Transverse colon (tissue), 4 donors: ENCODE measurements around the gene EFNA1. TPM values are rescaled to one million over a fixed set of nuclear protein-coding genes. Genes with fewer than 3 reads are reported as not detected.
A peak's percentile ranks its signal among the peaks of the same experiment; 100 is the strongest.
"Not testable (repeated sequence)": the region's sequence is repeated elsewhere in the genome, so short reads cannot be mapped to it uniquely, and the experiment has no call there.

Experiments
- DNase-seq: peaks from one replicate; pipeline ENCODE4 v3.0.0-alpha.2; 2019
- H3K27ac ChIP-seq, 4 donors: fragments of 200-600 bp; sonication (generic); 2 replicates each; pipeline ENCODE4 v1.5.1; 2016 to 2018; ENCODE audit warnings: inconsistent platforms in 4 of 4
- H3K27me3 ChIP-seq: fragments of 200-600 bp; sonication (generic); 2 replicates; pipeline ENCODE4 v1.5.1; 2017; ENCODE audit warnings: inconsistent platforms
- H3K36me3 ChIP-seq, 4 donors: fragments of 200-600 bp; sonication (generic); 2 replicates each; pipeline ENCODE4 v1.5.1; 2017 to 2019; ENCODE audit warnings: inconsistent platforms in 4 of 4
- H3K4me1 ChIP-seq, 4 donors: fragments of 200-600 bp; sonication (generic); 2 replicates each; pipeline ENCODE4 v1.5.1; 2017 to 2020; ENCODE audit warnings: inconsistent platforms in 4 of 4
- H3K4me3 ChIP-seq, 4 donors: fragments of 200-600 bp; sonication (generic); 1 replicate in 1 of 4; 2 replicates in 3 of 4; pipeline versions ENCODE4 v1.5.1 to v1.6.1; 2017 to 2019; ENCODE audit warnings: inconsistent platforms in 4 of 4
- H3K9me3 ChIP-seq, 2 donors: fragments of 200-600 bp; sonication (generic); 2 replicates each; pipeline ENCODE4 v1.5.1; 2017 to 2019; ENCODE audit warnings: inconsistent platforms in 2 of 2
- EP300 ChIP-seq: sonication (generic); formaldehyde crosslinking; IDR thresholded peaks from one replicate; pipeline ENCODE4 v1.6.1; 2017; ENCODE audit warnings: antibody characterized with exemption, low read depth
- POLR2A ChIP-seq: fragments of 450-650 bp; IDR thresholded peaks from one replicate; pipeline ENCODE4 v1.6.1; 2016; ENCODE audit warnings: antibody characterized with exemption, mild to moderate bottlenecking, moderate library complexity
- POLR2AphosphoS5 ChIP-seq, 3 donors: sonication (generic); formaldehyde crosslinking; IDR thresholded peaks; one replicate each; pipeline ENCODE4 v1.6.1; 2016; ENCODE audit warnings: antibody characterized with exemption in 3 of 3
- WGBS, 2 donors: methylation state at CpG; one replicate each; pipeline ENCODE4 v1.1.5; 2018; ENCODE audit warnings: low coverage in 1 of 2; 5-methylcytosine and 5-hydroxymethylcytosine counted together
- in situ Hi-C, 4 donors: fragments of 200-750 bp; cut with MboI; loops; one replicate each; pipeline versions ENCODE4 v1.15.0 to v1.15.1; 2017; ENCODE audit warnings: low sequenced_read_pairs in 3 of 4, low pct_ligation_motif_present in 1 of 4, low pct_unique_long_range_greater_than_20kb in 1 of 4
- intact Hi-C: fragments of 100-400 bp; cut with DNase I; formaldehyde crosslinking; loops from one replicate; pipeline ENCODE4 v1.15.1; 2023; ENCODE audit warnings: low total_unique reads
- total RNA-seq, 4 donors: library from RNA; depleted of rRNA; stranded (reverse); fragments of >200 nt; gene quantifications; one replicate each; pipeline ENCODE4 v1.1.0, GENCODE V29; 2016
- TF ChIP-seq, protein P1 (sequence below), 5 experiments: fragments of 200-600 bp in 3 of 5; fragments of 450-650 bp in 2 of 5; sonication (generic) in 3 of 5; IDR thresholded peaks; 1 replicate in 2 of 5; 2 replicates in 3 of 5; pipeline ENCODE4 v1.5.1; 2016 to 2017; ENCODE audit warnings: antibody characterized with exemption in 5 of 5, inconsistent platforms in 3 of 5, mild to moderate bottlenecking in 2 of 5, moderate library complexity in 1 of 5

EFNA1 gene
- total RNA-seq, 4 donors from 2014 or later, result 18.5 to 108 (median 62.7) TPM

DNA sequence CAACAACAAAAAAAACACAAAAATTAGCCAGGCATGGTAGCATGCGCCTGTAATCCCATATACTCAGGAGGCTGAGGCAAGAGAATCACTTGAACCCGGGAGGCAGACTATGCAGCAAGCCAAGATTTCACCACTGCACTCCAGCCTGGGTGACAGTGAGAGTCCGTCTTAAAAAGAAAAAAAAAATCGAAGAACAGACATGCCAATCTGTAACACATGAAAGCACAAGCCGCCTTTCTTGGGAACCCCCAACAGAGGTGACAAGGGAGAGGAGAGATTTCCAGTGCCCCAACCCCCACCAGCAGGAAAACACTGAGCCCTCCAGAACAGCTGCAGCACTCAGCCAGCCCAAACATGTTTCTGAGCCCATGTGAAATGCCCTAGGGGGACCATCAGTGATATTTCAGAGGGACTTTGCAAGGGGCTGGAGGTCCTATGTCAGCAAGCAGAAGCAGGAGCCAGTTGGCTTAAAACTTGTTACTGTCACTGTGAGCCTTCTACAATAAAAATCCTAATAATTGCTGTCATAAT, 14.2 kb upstream of the EFNA1 start:
- DNase-seq, result no peak
- Histone ChIP-seq H3K4me3 (no peak overlapping the region), H3K27ac (no peak overlapping the region), H3K4me1 (peaks cover 0 to 10% (median 4%) of the 10 kb centered on the region in 4 donors), H3K27me3 (no peaks in the 10 kb centered on the region), H3K36me3 (no peaks in the 10 kb centered on the region), H3K9me3 (no peaks in the 10 kb centered on the region)
- WGBS, 2 donors, result 79 to 81% methylated on average over 4 to 5 of the region's 5 CpGs
- no peak for TF ChIP-seq POLR2AphosphoS5 (IDR thresholded peaks at IDR 0.05)
- no peak for TF ChIP-seq POLR2A
- TF ChIP-seq EP300, result no peak
- TF ChIP-seq, protein P1, sequence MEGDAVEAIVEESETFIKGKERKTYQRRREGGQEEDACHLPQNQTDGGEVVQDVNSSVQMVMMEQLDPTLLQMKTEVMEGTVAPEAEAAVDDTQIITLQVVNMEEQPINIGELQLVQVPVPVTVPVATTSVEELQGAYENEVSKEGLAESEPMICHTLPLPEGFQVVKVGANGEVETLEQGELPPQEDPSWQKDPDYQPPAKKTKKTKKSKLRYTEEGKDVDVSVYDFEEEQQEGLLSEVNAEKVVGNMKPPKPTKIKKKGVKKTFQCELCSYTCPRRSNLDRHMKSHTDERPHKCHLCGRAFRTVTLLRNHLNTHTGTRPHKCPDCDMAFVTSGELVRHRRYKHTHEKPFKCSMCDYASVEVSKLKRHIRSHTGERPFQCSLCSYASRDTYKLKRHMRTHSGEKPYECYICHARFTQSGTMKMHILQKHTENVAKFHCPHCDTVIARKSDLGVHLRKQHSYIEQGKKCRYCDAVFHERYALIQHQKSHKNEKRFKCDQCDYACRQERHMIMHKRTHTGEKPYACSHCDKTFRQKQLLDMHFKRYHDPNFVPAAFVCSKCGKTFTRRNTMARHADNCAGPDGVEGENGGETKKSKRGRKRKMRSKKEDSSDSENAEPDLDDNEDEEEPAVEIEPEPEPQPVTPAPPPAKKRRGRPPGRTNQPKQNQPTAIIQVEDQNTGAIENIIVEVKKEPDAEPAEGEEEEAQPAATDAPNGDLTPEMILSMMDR (IDR thresholded peaks at IDR 0.05), result no peak
- in situ Hi-C loops (no loop called here), intact Hi-C loops (no loop called here)

DNA sequence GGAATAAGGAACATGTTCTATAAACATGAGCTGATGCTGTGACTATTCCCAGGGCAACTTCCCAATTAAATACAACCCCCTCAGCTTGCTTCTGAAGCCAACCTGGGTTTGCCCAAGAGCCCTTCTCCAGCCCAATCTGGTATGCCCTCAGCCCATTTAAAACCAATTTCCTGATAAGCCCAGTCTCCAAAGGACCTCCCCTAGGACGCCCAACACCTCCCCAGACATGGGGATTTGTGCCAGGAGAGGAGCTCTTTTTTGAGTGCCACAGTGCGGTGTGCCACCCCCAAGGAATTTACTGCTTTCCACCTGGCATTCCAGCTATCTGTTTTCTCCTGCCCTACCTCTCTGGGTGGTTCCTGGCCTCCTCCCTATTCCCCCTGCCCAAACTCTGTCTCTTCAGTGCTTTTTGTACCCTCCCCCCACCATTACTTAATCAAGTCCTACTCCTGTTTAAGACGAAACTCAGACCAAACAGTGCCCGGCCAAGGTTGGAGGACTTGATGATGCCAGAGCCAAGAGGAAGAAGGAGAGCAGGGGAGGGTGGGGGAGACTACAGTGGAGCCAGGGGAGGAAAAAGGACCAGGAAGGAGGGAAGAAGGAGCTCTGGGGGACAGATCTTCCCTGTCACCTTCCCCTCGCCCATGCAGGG, 11.4 kb upstream of the EFNA1 start:
- DNase-seq, result no peak
- WGBS, 2 donors, result 37 to 54% methylated on average over 4 to 5 of the region's 5 CpGs
- intact Hi-C loops, result no loop called here
- no peak overlapping the region for H3K27ac ChIP-seq
- no peak for TF ChIP-seq EP300
- TF ChIP-seq, protein P1 (IDR thresholded peaks at IDR 0.05), result no peak
- no peak for TF ChIP-seq POLR2AphosphoS5 (IDR thresholded peaks at IDR 0.05)
- TF ChIP-seq POLR2A, result no peak
- peaks cover 0 to 33% (median 14%) of the 10 kb centered on the region in 4 donors for H3K4me1 ChIP-seq
- in situ Hi-C loops, result no loop called here
- H3K4me3 ChIP-seq, result no peak overlapping the region
- no peaks in the 10 kb centered on the region for H3K36me3 ChIP-seq
- H3K27me3 ChIP-seq, result no peaks in the 10 kb centered on the region
- no peaks in the 10 kb centered on the region for H3K9me3 ChIP-seq

DNA sequence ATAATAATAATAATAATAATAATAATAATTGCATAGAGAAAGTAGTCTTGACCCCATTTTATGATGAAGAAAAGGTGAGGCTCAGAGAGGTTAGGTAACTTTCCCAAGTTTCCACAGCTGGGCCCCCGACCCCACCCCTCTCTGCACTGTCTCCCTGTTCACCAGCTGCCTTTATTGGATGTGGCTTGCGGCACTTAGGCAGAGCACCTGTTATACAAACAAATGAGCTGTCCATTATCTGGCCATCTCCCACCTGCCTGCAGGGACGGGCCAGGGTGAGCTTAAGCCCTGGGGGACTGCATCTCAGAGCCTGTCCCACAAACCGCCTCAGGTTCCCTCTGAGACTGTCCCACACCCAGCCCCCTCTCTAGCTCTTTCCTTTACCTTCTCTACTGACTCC, 10.1 kb upstream of the EFNA1 start:
- no peaks in the 10 kb centered on the region for H3K27me3 ChIP-seq
- H3K4me1 ChIP-seq, result peaks cover 0 to 33% (median 14%) of the 10 kb centered on the region in 4 donors
- no peak overlapping the region for H3K4me3 ChIP-seq
- WGBS, 2 donors, result 42 to 47% methylated on average over 3 to 4 of the region's 4 CpGs
- in situ Hi-C loops (no loop called here), intact Hi-C loops (no loop called here)
- no peak for TF ChIP-seq EP300
- TF ChIP-seq, protein P1 (IDR thresholded peaks at IDR 0.05), result no peak
- TF ChIP-seq POLR2AphosphoS5 (IDR thresholded peaks at IDR 0.05), result no peak
- no peak for TF ChIP-seq POLR2A
- no peak for DNase-seq
- no peaks in the 10 kb centered on the region for H3K36me3 ChIP-seq
- no peaks in the 10 kb centered on the region for H3K9me3 ChIP-seq
- H3K27ac ChIP-seq, result no peak overlapping the region

DNA sequence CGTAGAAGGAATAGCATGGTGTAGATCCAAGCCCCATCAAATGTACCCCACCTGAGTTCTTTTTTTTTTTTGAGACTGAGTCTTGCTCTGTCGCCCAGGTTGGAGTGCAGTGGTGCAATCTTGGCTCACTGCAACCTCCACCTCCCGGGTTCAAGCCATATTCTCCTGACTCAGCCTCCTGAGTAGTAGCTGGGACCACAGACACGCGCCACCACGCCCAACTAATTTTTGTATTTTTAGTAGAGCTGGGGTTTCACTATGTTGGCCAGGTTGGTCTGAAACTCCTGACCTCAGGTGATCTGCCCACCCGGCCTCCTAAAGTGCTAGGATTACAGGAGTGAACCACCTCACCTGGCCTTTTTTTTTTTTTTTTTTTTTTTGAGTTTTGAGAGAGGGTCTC, 9.6 kb upstream of the EFNA1 start:
- peaks cover 0 to 36% (median 16%) of the 10 kb centered on the region in 4 donors for H3K4me1 ChIP-seq
- 83 to 84% methylated on average over 6 to 7 of the region's 7 CpGs for WGBS, 2 donors

More for the DNA sequence above, 9.6 kb upstream of the EFNA1 start:
- H3K36me3 ChIP-seq, in situ Hi-C loops, H3K9me3 ChIP-seq, H3K4me3 ChIP-seq, intact Hi-C loops, H3K27me3 ChIP-seq, DNase-seq: not testable (repeated sequence)
- peak overlapping the region in 1 of 4 donors; percentile 56 for H3K27ac ChIP-seq
